SK-N-SH (cell line): ENCODE measurements around the gene HSPD1. TPM values are rescaled to one million over a fixed set of nuclear protein-coding genes. Genes with fewer than 3 reads are reported as not detected.
A peak's percentile ranks its signal among the peaks of the same experiment; 100 is the strongest.

ENCODE experiments used
- CTCF ChIA-PET: fragments of 300-600, 350-600 bp; formaldehyde crosslinking; extraction: SDS; loops from one replicate; lab custom pipeline; 2021; lab: Yijun Ruan, JAX
- POLR2A ChIA-PET: fragments of 350-600 bp; sonication (Branson Sonifier 250); formaldehyde crosslinking; extraction: SDS; loops from one replicate; lab custom pipeline; 2020; ENCODE audit warnings: antibody characterized with exemption, inconsistent platforms; lab: Yijun Ruan, JAX
- DNase-seq: peaks from one replicate; pipeline ENCODE4 v3.0.0; 2012
- H2AFZ ChIP-seq: fragments of 200-600 bp; sonication (generic); 2 replicates; pipeline ENCODE4 v1.8.1; 2016; ENCODE audit warnings: antibody characterized with exemption, mild to moderate bottlenecking, low read depth
- H3F3A ChIP-seq: fragments of 200-600 bp; sonication (generic); replicated peaks from 2 replicates; pipeline ENCODE3; 2016; ENCODE audit warnings: antibody characterized with exemption, mild to moderate bottlenecking; ENCODE audit not compliant: insufficient read depth
- H3K27ac ChIP-seq, 2 experiments: fragments of 200-500 bp in 1 of 2; fragments of 200-600 bp in 1 of 2; sonication (Bioruptor generic) in 1 of 2; sonication (generic), shearing (Covaris generic) in 1 of 2; 2 replicates each; pipeline versions ENCODE4 v1.5.1 to v1.6.1; 2014 to 2016; ENCODE audit warnings: low read depth in 2 of 2, inconsistent platforms in 1 of 2, low read length in 1 of 2, mild to moderate bottlenecking in 1 of 2, mixed read lengths in 1 of 2
- H3K27me3 ChIP-seq: fragments of 200-600 bp; sonication (generic), shearing (Covaris generic); 2 replicates; pipeline ENCODE4 v1.6.1; 2016; ENCODE audit warnings: mixed run types; ENCODE audit not compliant: insufficient read depth
- H3K36me3 ChIP-seq, 2 experiments: fragments of 200-500 bp in 1 of 2; fragments of 200-600 bp in 1 of 2; sonication (Bioruptor generic) in 1 of 2; sonication (generic) in 1 of 2; replicated peaks in 1 of 2; 2 replicates each; pipeline versions ENCODE3 to v1.5.1; 2014 to 2016; ENCODE audit warnings: low read length in 1 of 2, mild to moderate bottlenecking in 1 of 2; ENCODE audit not compliant: insufficient read depth in 2 of 2, control insufficient read depth in 1 of 2
- H3K4me1 ChIP-seq, 2 experiments: fragments of 200-500 bp in 1 of 2; fragments of 200-600 bp in 1 of 2; sonication (Bioruptor generic) in 1 of 2; sonication (generic), shearing (Covaris generic) in 1 of 2; 2 replicates each; pipeline versions ENCODE4 v1.5.1 to v1.6.1; 2014 to 2016; ENCODE audit warnings: low read depth in 1 of 2, low read length in 1 of 2, mixed run types in 1 of 2; ENCODE audit not compliant: insufficient read depth in 2 of 2, control insufficient read depth in 1 of 2
- H3K4me2 ChIP-seq: fragments of 200-600 bp; sonication (generic), shearing (Covaris generic); 2 replicates; pipeline ENCODE4 v1.6.1; 2017; ENCODE audit warnings: mixed run types
- H3K4me3 ChIP-seq, 2 experiments: fragments of 200-500 bp in 1 of 2; fragments of 200-600 bp in 1 of 2; sonication (Bioruptor generic) in 1 of 2; sonication (generic), shearing (Covaris generic) in 1 of 2; 2 replicates each; pipeline versions ENCODE4 v1.5.1 to v1.8.1; 2014 to 2016; ENCODE audit warnings: low read depth in 2 of 2, inconsistent platforms in 1 of 2, low read length in 1 of 2, mild to moderate bottlenecking in 1 of 2, mixed read lengths in 1 of 2, moderate library complexity in 1 of 2
- H3K79me2 ChIP-seq: fragments of 200-600 bp; sonication (generic); 2 replicates; pipeline ENCODE4 v1.8.1; 2017; ENCODE audit warnings: mild to moderate bottlenecking; ENCODE audit not compliant: insufficient read depth
- H3K9ac ChIP-seq: fragments of 200-600 bp; sonication (generic); 2 replicates; pipeline ENCODE4 v1.6.1; 2017; ENCODE audit warnings: mixed run types
- H3K9me2 ChIP-seq: fragments of 200-600 bp; sonication (generic); 2 replicates; pipeline ENCODE4 v1.6.1; 2017; ENCODE audit warnings: mixed run types
- H3K9me3 ChIP-seq: fragments of 200-600 bp; sonication (generic); 2 replicates; pipeline ENCODE4 v1.6.1; 2017; ENCODE audit warnings: mixed run types, mild to moderate bottlenecking, moderate library complexity
- H4K20me1 ChIP-seq: fragments of 200-600 bp; sonication (generic); 2 replicates; pipeline ENCODE4 v1.6.1; 2017; ENCODE audit warnings: mild to moderate bottlenecking, mixed run types; ENCODE audit not compliant: insufficient read depth
- CTCF ChIP-seq: fragments of 200-600 bp; sonication (generic); IDR thresholded peaks from 2 replicates; pipeline ENCODE4 v1.6.1; 2017; ENCODE audit warnings: antibody characterized with exemption, mild to moderate bottlenecking, moderate library complexity
- FOXM1 ChIP-seq: IDR thresholded peaks from 2 replicates; pipeline ENCODE4 v1.4.0; 2012; ENCODE audit warnings: low read depth, mild to moderate bottlenecking
- GABPA ChIP-seq: IDR thresholded peaks from 2 replicates; pipeline ENCODE4 v1.4.0; 2012; ENCODE audit warnings: low read depth, mild to moderate bottlenecking
- NRF1 ChIP-seq: IDR thresholded peaks from 2 replicates; pipeline ENCODE4 v1.6.1; 2012; ENCODE audit warnings: low read depth, mild to moderate bottlenecking, low read length
- POLR2AphosphoS5 ChIP-seq: IDR thresholded peaks from 2 replicates; pipeline ENCODE4 v1.6.1; 2012; ENCODE audit warnings: low read depth, low read length
- RCOR1 ChIP-seq: fragments of 150-350 bp; IDR thresholded peaks from 2 replicates; pipeline ENCODE4 v1.6.1; 2017; ENCODE audit warnings: antibody characterized with exemption, low read length
- RFX5 ChIP-seq: IDR thresholded peaks from 2 replicates; pipeline ENCODE4 v1.6.1; 2012; ENCODE audit warnings: mild to moderate bottlenecking, improper control_type of control experiment, low read length
- RXRA ChIP-seq: IDR thresholded peaks from 2 replicates; pipeline ENCODE4 v1.4.0; 2012; ENCODE audit warnings: low read depth, mild to moderate bottlenecking, borderline replicate concordance
- SIN3A ChIP-seq: IDR thresholded peaks from 2 replicates; pipeline ENCODE4 v1.6.1; 2012; ENCODE audit warnings: low read depth, mild to moderate bottlenecking, low read length, moderate library complexity, borderline replicate concordance
- SMC3 ChIP-seq: IDR thresholded peaks from 2 replicates; pipeline ENCODE4 v1.6.1; 2012; ENCODE audit warnings: low read depth, low read length, improper control_type of control experiment
- TCF12 ChIP-seq: IDR thresholded peaks from 2 replicates; pipeline ENCODE4 v1.4.0; 2012
- TEAD4 ChIP-seq: IDR thresholded peaks from 2 replicates; pipeline ENCODE4 v1.4.0; 2012; ENCODE audit warnings: mild to moderate bottlenecking, borderline replicate concordance; ENCODE audit not compliant: insufficient read depth
- WGBS: methylation state at CpG from one replicate; pipeline ENCODE4 v1.1.6; 2017; ENCODE audit warnings: low lambda C conversion rate; 5-methylcytosine and 5-hydroxymethylcytosine counted together
- polyA plus RNA-seq, 3 experiments: library from polyadenylated mRNA; depleted of rRNA; stranded (reverse); fragments of >200 nt; gene quantifications; 2 replicates each; pipeline ENCODE4 v1.2.3, GENCODE V29; 2012
- TF ChIP-seq, protein P1 (sequence below): IDR thresholded peaks from 2 replicates; pipeline ENCODE4; 2012

HSPD1 gene
- polyA plus RNA-seq, 1 of the 3 experiments (the other 2 are of a cell fraction), result 212 TPM

- POLR2A ChIA-PET, result interaction anchor here (0.6 to 0.8 kb wide), 2 partner anchors 13 to 14 kb away, joined by 3 read pairs; no protein-coding TSS in a partner anchor
- WGBS, result 65% methylated on average over 4 of the region's 4 CpGs
- no peak for DNase-seq
- H3K4me3 ChIP-seq, result no peak overlapping the region
- no peaks in the 10 kb centered on the region for H3K9me2 ChIP-seq
- peak overlapping the region; percentile 90; the same call in 1 of the 2 replicates for H3K4me2 ChIP-seq
- no peaks in the 10 kb centered on the region for H3K27me3 ChIP-seq
- CTCF ChIA-PET, result interaction anchor here (0.9 to 1.2 kb wide), 2 partner anchors 11 to 205 kb away, joined by 3 read pairs; no protein-coding TSS in a partner anchor
- no peak overlapping the region for H2AFZ ChIP-seq
- peaks cover 13 to 15% of the 10 kb centered on the region in 2 experiments; a peak in 3 of 4 replicates for H3K4me1 ChIP-seq
- peaks cover 63% of the 10 kb centered on the region for H3K79me2 ChIP-seq
- H3F3A ChIP-seq, result peaks cover 16% of the 10 kb centered on the region
- no peak overlapping the region for H3K27ac ChIP-seq
- peaks cover 36 to 40% of the 10 kb centered on the region in 2 experiments for H3K36me3 ChIP-seq
- H4K20me1 ChIP-seq, result peaks cover 14% of the 10 kb centered on the region
- TF ChIP-seq FOXM1 (no peak), RCOR1 (no peak), GABPA (no peak)
- H3K9ac ChIP-seq, result no peak overlapping the region
- H3K9me3 ChIP-seq, result no peaks in the 10 kb centered on the region
Measured at GRCh38 chr2:197502685-197503084, 3.0 kb upstream of the HSPD1 start.

DNA sequence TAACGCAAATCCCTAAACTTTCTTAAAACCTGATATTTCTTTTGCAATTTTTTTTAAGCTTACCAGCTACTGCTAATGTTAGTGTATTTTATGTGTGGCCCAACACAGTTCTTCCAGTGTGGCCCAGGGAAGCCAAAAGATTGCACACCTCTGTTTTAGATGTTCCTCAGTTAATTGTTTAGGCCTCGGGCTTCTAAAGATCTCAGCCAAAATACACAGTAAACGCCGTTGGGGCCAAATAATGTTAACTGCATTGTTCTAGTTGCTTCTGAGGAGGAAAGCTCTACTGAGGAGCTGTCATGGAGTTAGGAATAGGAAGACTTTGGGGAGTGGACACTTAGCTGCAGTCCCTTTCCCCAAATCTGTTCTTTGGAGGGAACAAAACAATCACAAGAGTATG lies 2.6 kb upstream of the HSPD1 start:
- peaks cover 40 to 45% of the 10 kb centered on the region in 2 experiments for H3K36me3 ChIP-seq
- peaks cover 16% of the 10 kb centered on the region for H3F3A ChIP-seq
- no peak overlapping the region for H2AFZ ChIP-seq
- peaks cover 18% of the 10 kb centered on the region for H4K20me1 ChIP-seq
- peak overlapping the region; percentile 71 to 92; a peak in 2 of 4 replicates for H3K4me3 ChIP-seq
- no peak for DNase-seq
- no peak overlapping the region for H3K27ac ChIP-seq
- H3K79me2 ChIP-seq, result peaks cover 68% of the 10 kb centered on the region
- TF ChIP-seq SIN3A, result no peak
- TF ChIP-seq TEAD4, result no peak
- no peak for TF ChIP-seq TCF12
- no peak for TF ChIP-seq POLR2AphosphoS5
- no peak for TF ChIP-seq SMC3
- no peak for TF ChIP-seq RFX5
- TF ChIP-seq, protein P1, sequence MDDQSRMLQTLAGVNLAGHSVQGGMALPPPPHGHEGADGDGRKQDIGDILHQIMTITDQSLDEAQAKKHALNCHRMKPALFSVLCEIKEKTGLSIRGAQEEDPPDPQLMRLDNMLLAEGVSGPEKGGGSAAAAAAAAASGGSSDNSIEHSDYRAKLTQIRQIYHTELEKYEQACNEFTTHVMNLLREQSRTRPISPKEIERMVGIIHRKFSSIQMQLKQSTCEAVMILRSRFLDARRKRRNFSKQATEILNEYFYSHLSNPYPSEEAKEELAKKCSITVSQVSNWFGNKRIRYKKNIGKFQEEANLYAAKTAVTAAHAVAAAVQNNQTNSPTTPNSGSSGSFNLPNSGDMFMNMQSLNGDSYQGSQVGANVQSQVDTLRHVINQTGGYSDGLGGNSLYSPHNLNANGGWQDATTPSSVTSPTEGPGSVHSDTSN, result no peak
- TF ChIP-seq RXRA, result no peak
- no peak for TF ChIP-seq NRF1
- no peak for TF ChIP-seq CTCF
- TF ChIP-seq FOXM1, result no peak
- H3K27me3 ChIP-seq, result no peaks in the 10 kb centered on the region
- POLR2A ChIA-PET, result interaction anchor here (0.6 to 1.1 kb wide), 3 partner anchors 11 to 14 kb away, joined by 3 read pairs; no protein-coding TSS in a partner anchor
- H3K4me2 ChIP-seq, result peak overlapping the region; percentile 90
- H3K9ac ChIP-seq, result no peak overlapping the region
- H3K4me1 ChIP-seq, result peaks cover 16 to 17% of the 10 kb centered on the region in 2 experiments
- CTCF ChIA-PET, result interaction anchor here (0.9 to 1.2 kb wide), 2 partner anchors 11 to 205 kb away, joined by 3 read pairs; no protein-coding TSS in a partner anchor
- no peaks in the 10 kb centered on the region for H3K9me3 ChIP-seq
- 53% methylated on average over 4 of the region's 4 CpGs for WGBS
- H3K9me2 ChIP-seq, result no peaks in the 10 kb centered on the region
